Mammary epithelial cell (primary cell): ENCODE results near the gene ACO1.

ENCODE experiments used
- EZH2 ChIP-seq: IDR thresholded peaks from 2 replicates; pipeline ENCODE4 v1.6.1; 2012; ENCODE audit warnings: low read length, inconsistent platforms, borderline replicate concordance
- TF ChIP-seq, protein P1 (sequence below), 2 donors: IDR thresholded peaks in 1 of 2; conservative IDR thresholded peaks in 1 of 2; 2 replicates each; pipeline ENCODE4 v1.5.1; 2011 to 2012; ENCODE audit warnings: inconsistent platforms in 2 of 2, low read length in 2 of 2, mild to moderate bottlenecking in 2 of 2, control low read depth in 1 of 2, low read depth in 1 of 2; ENCODE audit not compliant: insufficient read depth in 1 of 2; ENCODE audit errors: extremely low read depth in 1 of 2

DNA sequence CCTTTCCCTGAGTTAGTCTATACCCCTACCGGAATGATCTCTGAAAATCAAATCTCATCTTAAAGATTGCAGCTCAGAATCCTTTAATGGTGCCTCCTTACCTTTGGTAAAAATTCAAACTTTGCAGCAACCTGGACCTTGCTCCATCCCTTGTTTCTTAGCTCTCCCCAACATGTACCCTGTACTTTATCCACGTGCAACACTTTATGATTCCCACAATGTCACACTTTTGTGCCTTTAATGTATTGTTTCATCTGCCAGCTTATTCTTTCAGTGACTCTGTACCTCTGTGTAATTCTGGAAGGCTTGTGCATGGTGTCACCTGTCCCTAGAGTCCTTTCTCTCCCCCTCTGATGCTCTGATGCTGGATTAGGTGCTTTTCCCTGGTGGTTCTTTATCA is 9.5 kb downstream of the ACO1 start:
- TF ChIP-seq, protein P1, sequence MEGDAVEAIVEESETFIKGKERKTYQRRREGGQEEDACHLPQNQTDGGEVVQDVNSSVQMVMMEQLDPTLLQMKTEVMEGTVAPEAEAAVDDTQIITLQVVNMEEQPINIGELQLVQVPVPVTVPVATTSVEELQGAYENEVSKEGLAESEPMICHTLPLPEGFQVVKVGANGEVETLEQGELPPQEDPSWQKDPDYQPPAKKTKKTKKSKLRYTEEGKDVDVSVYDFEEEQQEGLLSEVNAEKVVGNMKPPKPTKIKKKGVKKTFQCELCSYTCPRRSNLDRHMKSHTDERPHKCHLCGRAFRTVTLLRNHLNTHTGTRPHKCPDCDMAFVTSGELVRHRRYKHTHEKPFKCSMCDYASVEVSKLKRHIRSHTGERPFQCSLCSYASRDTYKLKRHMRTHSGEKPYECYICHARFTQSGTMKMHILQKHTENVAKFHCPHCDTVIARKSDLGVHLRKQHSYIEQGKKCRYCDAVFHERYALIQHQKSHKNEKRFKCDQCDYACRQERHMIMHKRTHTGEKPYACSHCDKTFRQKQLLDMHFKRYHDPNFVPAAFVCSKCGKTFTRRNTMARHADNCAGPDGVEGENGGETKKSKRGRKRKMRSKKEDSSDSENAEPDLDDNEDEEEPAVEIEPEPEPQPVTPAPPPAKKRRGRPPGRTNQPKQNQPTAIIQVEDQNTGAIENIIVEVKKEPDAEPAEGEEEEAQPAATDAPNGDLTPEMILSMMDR (conservative IDR thresholded peaks at IDR 0.05 in 1 of 2, IDR thresholded peaks at IDR 0.05 in 1 of 2; ENCODE audit: extremely low read depth in 1 of 2, insufficient read depth in 1 of 2, low read depth in 1 of 2, low read length in 2 of 2): no peak
- no peak for TF ChIP-seq EZH2
